DMS53 treated with DMSO at 0.1 percent for 48 hours (cell line): ENCODE data around the gene FBXO3.

Experiments used
- DNase-seq: peaks from one replicate; lab custom pipeline; 2025; ENCODE audit not compliant: unreplicated experiment; lab: John Stamatoyannopoulos, UW

Gene FBXO3

DNA sequence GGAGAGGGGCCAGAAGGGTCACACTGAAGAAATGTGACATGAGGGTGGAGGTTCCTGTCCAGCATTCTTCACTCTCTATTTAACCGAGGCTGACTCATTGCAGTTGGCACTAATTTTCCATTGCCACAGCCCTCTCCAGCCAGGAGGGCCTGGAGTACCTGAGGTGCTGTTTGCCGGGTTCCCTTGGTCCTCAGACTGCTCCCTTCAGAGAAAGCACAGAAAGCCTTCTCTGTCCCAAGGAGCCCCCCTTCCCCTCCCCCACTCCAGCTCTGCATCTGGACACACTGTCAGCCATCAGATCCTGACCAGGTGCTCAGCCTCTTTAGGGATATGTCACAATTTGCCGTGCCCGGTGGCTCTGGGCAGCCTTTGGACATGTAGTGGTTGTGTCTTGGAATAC is 70.5 kb downstream of the FBXO3 start:
- no peak for DNase-seq

DNA sequence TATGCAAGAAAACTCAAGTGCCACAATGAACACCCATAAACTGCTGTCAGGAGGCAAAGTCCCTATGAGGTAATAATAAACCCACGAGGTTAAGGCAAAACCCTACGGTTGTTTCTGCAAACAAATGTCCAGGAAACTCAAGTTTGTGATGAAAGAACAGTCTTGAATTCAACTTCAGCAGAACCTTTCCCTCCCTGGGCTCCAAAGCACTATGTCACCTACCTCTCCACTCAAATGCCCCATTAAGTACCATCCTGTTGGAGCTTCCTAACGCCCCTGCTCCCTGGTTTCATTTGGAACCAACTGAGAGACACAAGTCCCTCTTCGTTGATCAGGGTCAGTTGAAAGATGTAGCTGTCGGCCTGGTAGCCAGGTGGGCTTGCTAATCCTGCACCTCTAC is 71.1 kb downstream of the FBXO3 start:
- DNase-seq: no peak

DNA sequence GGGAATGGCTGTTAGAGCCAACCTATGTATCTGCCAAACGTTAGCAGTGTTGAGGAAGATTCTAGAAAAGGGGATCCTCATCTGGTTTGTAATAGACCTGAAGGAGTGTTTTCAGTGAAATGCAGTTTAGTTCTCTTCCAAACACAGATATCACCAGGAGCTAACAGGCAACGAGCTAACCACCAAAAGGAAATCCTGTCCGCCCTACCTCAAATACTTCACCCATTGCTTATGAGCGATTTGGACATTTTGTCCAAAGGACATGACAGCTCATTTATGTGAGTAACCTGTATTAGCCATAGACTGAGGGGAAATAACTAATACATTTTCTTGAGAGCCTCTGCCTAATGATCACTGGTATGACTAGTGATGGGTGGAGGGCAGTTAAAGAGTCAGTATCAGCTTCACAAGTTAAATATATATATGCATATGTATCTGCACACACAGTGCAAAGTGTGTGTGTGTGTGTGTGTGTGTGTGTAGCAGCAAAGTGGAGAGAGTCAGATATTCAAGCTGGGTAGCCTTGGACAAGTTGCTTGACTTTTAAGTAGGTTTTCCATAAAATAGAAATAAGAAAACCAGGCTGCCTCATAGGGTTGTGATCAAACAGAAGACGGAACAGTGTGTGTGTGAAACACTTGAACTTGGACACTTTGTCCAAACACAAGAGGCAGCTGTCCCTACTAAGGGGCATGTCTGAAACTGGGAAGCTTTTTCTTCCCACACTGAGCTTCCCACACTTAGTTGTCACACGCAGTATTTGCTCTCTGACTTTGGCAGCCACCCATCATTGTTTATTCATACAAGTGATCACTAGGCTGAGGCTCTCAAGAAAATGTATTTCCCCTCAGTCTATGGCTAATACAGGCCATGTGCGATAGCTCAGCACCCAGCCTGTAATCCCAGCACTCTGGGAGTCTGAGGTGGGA is 72.8 kb downstream of the FBXO3 start:
- peak; percentile 29 for DNase-seq

DNA sequence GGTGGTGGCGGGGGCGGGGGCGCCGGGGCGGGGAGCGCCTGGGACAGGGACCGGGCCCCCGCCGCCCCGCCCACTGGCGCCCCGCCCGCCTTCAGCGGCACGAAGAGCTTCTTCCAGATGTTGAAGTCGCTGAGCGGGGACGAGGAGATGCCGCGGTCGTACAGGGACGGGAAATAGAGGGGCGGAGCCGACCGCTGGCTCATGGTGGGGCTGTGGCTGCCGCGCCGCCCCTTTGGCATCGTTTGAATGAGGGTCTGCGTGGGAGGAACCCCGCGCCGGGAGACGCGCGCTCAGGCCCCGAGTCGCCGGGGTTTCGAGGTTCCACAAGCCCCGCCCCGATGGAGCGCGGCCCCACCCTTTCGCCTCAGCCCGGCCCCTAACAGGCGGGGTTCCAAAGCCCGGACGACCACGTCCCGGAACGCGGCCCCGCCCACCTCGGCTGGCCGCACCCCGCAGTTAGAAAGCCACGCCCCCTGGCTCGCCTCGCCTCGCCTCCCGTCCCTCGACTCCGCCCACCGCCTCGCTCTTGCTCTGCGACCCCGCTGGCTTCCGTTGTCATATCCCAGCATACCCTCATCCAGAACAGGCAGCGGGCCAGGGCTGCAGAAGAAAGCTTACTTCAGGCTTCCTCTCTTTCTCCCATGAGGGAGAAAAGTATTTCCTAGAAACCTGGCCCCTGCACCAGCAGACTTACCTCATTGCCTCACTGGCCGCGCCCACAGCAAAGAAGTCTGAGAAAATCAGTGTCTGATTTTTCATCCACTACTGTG is 73.6 kb downstream of the FBXO3 start, which contains the start of gene C11orf91:
Gene C11orf91 (minus strand): TSS at position 325 of the 770 bp plus-strand sequence. CDS start 86 bp downstream, at position 239.
- DNase-seq: peak; percentile 50

DNA sequence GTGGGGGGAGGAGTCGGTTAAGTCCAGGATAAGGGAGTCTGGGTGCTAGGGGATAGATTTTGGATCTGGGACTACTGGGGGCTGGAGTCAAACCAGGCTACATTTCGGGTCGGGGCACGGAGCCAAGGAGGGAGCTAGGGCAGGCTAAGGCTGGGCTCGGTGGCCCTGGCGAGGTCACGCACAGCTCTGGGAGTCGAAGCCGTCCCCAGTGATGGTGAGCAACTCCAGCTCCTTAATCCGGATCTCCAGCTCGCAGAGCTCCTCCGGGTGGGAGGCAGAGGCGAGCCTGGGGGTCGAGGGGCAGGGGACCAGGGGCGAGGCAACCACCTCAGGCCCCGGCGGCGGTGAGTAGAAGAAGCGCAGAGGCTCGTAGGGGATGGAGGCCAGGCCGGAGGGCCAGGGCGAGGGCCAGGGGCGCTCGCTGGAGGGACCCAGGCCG is 74.2 kb downstream of the FBXO3 start:
- DNase-seq: no peak

DNA sequence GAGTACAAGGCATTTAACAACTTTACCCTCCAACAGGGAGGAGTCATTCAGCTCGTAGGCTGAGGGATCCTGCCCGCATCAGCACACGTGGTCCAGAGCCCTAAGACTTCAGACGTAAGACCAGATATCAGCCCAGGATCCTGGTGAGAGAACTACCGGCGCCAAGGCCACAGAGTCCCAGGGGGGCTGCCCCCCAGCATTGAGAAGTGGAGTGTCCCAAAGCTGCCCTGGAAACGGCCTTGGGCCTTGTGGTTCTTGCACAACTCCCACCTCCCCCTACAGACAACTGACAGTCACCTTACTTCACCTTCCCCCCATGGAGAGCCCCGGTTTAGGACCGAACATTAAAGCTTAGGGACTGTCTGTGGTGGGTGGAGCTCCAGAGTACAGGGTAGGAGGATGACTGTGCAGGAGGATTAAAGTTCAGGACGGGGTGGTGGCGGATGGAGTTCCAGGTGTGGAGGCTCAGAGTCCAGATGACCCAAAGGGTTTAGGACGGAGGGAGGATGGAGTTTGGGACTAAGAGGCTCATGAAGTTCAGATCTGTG is 74.7 kb downstream of the FBXO3 start:
- no peak for DNase-seq

DNA sequence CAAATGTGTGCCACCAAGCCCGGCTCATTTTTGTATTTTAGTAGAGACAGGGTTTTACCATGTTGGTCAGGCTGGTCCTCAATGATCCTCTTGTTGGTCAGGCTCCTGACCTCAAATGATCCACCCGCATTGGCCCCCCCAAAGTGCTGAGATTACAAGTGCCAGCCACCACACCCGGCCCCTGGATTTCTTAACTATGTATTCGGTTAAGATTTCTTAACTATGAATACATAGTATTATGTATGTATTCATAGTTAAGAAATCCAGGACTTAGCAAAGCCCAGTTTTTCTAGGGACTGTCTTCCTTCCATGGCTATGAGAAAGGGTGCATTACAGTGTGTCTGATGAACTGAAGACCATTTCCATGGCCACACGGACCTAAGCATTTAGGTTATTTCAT is 75.4 kb downstream of the FBXO3 start:
- DNase-seq: no peak

DNA sequence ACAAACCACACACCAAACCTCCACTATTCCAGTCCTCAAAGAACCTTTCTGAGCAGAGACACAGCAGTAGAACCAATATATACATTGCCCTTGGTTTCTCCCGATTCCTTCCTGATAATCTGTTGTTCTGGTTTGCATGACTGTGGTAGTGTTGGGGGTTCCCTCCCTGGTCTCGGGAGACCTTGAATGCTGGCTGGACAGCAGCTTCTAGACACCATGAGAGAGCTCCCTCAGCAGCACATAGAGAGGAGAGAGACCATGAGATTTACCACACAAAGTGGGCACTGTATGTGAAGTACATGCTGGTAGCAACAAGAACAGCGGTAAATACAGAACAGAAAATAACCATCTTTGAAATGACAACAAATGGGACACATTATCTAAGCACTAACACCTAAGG is 76.3 kb downstream of the FBXO3 start:
- no peak for DNase-seq

DNA sequence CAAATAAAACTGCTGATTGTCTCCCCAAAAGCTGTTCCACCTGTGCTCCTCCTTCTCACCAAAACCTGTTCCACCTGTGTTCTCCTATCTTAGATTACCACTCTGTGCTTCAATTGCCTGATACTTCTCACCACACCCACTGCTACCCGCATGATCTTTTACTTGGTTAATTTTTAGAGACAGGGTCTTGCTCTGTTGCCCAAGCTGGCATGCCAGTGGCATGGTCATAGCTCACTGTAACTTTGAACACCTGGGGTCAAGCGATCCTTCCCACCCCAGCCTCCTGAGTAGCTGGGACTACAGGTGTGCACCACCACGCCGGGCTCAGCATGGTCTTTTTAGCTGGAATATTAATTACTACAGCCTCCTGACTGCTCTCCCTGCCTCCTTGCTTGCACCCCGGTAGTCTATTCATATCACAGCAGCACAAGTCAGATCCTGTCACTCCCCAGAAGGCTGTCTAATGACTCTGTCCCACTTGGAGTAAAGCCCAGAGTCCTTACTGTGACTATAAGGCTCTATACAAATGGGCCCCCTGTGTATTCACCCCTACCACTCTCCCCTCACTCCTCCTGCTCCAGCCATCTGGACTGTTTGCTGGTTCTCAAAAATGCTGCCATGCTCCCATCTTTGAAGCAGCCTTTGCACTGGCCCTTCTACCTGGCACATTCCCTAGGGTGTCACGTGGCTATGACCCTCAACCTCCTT is 77.2 kb downstream of the FBXO3 start:
- DNase-seq: no peak

DNA sequence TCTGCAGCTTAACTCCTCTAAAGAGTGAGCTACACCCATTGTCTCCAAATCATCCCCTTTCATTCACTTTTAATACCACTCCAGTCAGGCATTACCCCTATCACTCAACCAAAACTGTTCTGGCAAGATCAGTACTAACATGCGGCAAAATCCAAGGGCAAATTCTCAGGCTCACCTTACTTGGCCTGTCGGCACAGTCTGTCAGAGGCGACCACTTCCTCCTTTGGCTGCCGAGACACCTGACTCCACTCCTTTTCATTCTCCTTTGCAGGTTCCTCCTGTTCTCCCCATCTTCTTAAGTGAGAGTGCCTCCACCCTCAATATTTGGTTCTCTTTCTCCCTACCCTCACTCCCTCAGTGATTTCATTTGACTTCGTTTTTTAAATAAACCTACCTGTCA is 77.9 kb downstream of the FBXO3 start:
- DNase-seq: no peak

DNA sequence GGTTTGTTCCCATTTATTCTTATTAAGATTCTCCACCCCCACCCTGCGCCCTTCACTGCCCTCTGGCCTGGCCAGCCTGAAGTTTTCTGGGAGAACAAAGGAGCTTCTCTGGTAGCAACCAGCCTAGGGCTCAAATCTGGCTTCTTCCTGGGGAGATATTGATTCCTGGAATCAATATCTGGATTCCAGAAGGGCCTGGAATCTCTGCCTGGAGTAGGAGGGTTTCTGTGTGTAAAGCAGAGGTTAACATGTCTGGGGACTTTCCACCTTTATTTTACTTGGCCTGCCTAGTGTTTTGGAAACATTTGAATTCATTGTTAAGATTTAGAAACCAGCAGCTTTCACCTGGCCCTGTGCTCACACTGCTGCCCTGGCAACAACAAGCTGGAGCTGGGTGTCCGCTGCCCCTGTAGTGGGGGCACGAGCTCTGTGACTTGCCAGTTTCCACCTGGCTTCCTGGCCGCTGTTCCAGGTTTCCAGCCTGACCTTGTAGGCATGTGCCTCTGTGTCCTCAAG is 79.2 kb downstream of the FBXO3 start:
- no peak for DNase-seq

DNA sequence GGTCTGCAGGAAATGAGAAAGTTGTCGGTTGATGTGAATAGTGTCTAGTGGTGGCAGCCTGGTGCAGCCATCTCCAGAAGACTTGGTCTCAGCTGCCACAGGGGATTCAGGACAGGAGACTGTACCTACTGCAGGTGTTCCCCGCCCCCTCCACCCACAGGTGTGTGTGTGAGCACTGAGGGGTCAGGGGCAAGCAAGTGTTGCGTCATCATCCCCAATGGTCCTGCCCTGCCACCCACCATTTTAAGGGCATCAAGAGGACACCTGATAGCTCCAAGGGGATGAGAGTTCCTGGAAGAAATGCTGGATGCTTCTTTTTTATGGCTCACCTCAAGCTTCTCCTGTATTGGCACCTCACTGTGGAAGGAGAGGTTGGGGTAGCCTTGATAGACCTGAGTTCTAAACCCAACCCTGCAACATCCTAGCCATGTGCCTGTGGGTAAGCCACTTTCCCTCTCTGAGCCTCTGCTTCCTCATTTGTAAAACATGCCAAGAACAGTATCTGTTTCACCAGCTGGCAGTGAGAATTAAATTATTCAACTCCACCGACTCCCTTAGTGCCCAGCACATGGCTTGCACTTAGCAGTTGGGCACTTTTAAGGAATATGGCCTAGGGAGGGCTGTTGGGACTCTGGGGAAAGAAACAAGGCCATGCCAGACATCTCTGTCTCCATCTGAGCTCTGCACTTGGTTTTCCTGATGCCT is 79.8 kb downstream of the FBXO3 start:
- DNase-seq: no peak

DNA sequence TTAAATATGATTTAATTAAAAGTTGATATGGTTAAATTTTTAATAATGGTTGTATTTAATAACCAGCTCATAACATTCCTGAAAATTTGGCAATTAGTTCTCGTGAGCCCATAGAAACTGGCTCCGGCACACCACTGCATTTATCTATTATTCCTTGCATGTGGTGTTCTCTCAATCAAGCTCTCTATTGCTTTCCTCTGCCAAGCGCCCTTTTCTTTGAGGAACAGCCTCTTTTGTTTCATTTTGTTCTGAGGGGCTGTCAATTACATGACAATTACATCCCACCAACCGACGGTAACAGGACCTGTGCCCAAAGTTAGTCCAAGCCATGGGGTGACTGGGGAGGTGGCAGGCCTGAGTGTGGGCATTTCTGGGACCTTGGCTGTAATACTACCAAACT is 81.8 kb downstream of the FBXO3 start:
- no peak for DNase-seq

DNA sequence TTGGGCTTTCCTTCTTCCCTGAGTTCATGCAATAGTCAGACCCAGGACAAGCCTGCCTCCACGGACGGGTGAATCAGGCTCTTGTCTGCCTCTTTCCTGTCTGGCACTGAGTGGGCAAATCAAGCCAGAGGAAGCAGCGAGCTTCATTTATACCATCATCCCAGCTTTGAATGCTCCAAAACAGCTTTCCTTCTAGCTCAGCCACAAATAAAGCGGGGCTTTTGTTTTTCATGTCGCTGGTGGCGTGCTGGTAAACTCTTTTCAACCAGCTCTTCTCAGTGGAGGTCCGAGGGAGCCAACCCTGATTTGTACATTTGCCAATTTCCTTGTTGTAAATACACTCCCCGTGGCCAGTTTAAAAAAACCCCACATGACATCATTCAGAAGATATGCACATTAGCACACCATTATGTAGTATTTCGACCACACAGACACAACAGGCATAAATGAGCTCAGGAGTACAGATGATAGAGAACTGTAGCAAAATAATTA is 82.3 kb downstream of the FBXO3 start:
- DNase-seq: peak; percentile 20

DNA sequence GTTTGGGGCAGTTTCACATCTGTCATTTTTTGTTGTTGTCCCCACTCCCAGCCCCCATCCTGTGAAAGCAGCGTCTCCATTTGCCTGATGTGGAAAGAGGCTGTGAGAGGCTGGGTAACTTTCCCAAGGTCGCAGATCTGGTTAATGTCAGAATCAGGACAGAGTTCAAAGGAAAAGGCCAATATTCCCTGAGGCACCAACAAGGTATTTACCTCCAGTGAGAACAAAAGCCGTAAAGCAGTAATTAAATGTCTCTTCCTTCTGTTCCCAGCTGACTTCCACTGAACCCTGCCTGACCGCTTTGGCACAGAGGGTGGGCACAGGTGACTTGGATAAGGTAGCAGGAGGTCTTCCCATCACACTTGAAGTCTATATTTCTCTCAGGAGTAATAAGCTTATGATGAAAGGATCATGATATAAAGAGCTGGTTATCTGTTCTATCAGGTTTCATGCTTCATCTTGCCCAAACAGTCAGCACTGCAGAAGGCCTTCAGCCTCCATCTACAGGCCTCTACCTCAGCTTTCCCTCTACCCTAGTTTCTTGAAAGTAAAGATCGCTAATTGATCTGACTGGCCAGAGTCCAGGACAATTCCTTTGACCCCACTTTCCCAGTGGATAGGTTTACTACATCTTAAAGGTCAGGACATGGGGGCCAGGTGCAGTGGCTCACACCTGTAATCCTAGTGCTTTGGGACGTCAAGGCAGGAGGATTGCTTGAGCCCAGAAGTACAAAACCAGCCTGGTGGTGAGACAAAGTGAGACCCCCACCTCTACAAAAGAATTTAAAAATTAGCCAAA is 83.1 kb downstream of the FBXO3 start:
- no peak for DNase-seq
